Neural cell (in vitro differentiated cells): ENCODE measurements around the gene TRPM2. TPM values are rescaled to one million over a fixed set of nuclear protein-coding genes. Genes with fewer than 3 reads are reported as not detected.

Experiments used
- H2AFZ ChIP-seq: fragments of 200-600, 300-800 bp; sonication (generic), shearing (Covaris generic); 2 replicates; pipeline ENCODE4 v1.6.0; 2014; ENCODE audit warnings: low read depth, mild to moderate bottlenecking, antibody characterized with exemption, low read length, moderate library complexity
- H3F3A ChIP-seq: fragments of 200-600 bp; shearing (Covaris generic); 2 replicates; pipeline ENCODE4 v1.6.1; 2016; ENCODE audit warnings: mild to moderate bottlenecking, moderate library complexity, mixed read lengths, antibody characterized with exemption, low read length; ENCODE audit not compliant: insufficient read depth, poor library complexity, severe bottlenecking
- H3K27ac ChIP-seq: fragments of 200-600, 300-800 bp; sonication (generic), shearing (Covaris generic); 2 replicates; pipeline ENCODE4 v1.5.1; 2014; ENCODE audit warnings: mild to moderate bottlenecking, low read length, moderate library complexity
- H3K27me3 ChIP-seq: fragments of 300-800, 200-600 bp; sonication (generic), shearing (Covaris generic); 2 replicates; pipeline ENCODE4 v1.6.0; 2014; ENCODE audit warnings: mild to moderate bottlenecking, low read depth, low read length, moderate library complexity; ENCODE audit not compliant: insufficient read depth
- H3K36me3 ChIP-seq: fragments of 300-800, 200-600 bp; sonication (generic), shearing (Covaris generic); 2 replicates; pipeline ENCODE4 v1.5.1; 2014; ENCODE audit warnings: mild to moderate bottlenecking, antibody characterized with exemption, low read length, moderate library complexity; ENCODE audit not compliant: insufficient read depth
- H3K4me2 ChIP-seq: fragments of 300-800, 200-600 bp; sonication (generic), shearing (Covaris generic); 2 replicates; pipeline ENCODE4 v1.6.0; 2014; ENCODE audit warnings: mild to moderate bottlenecking, low read length
- H3K4me3 ChIP-seq: fragments of 300-800, 200-600 bp; sonication (generic), shearing (Covaris generic); 2 replicates; pipeline ENCODE4 v1.5.1; 2014; ENCODE audit warnings: mild to moderate bottlenecking, low read length, moderate library complexity
- H3K79me2 ChIP-seq: fragments of 200-600 bp; shearing (Covaris generic); replicated peaks from 2 replicates; pipeline ENCODE4 v1.6.0; 2014; ENCODE audit warnings: mild to moderate bottlenecking, low read length, moderate library complexity; ENCODE audit not compliant: insufficient read depth
- H3K9ac ChIP-seq: fragments of 300-800, 200-600 bp; sonication (generic), shearing (Covaris generic); 2 replicates; pipeline ENCODE4 v1.6.1; 2016; ENCODE audit warnings: mild to moderate bottlenecking, low read length, mixed read lengths
- H3K9me2 ChIP-seq: fragments of 200-600 bp; shearing (Covaris generic); 2 replicates; pipeline ENCODE4 v1.6.1; 2016; ENCODE audit warnings: mild to moderate bottlenecking, low read length, mixed read lengths; ENCODE audit not compliant: insufficient read depth
- H3K9me3 ChIP-seq: fragments of 200-600, 300-800 bp; sonication (generic), shearing (Covaris generic); 2 replicates; pipeline ENCODE4 v1.6.1; 2016; ENCODE audit warnings: mild to moderate bottlenecking, mixed run types, low read length, moderate library complexity, mixed read lengths
- H4K20me1 ChIP-seq: fragments of 200-600 bp; shearing (Covaris generic); 2 replicates; pipeline ENCODE4 v1.6.1; 2016; ENCODE audit warnings: mild to moderate bottlenecking, mixed run types; ENCODE audit not compliant: insufficient read depth
- CTCF ChIP-seq: fragments of 450-650 bp; IDR thresholded peaks from 2 replicates; pipeline ENCODE4 v1.5.1; 2014; ENCODE audit warnings: antibody characterized with exemption, mild to moderate bottlenecking, moderate library complexity; ENCODE audit not compliant: poor library complexity, severe bottlenecking
- EP300 ChIP-seq: fragments of 450-650 bp; conservative IDR thresholded peaks from 2 replicates; pipeline ENCODE4 v1.6.1; 2014; ENCODE audit warnings: antibody characterized with exemption, mild to moderate bottlenecking, moderate library complexity; ENCODE audit not compliant: poor library complexity, severe bottlenecking
- EZH2 ChIP-seq: fragments of 200-600, 300-800 bp; shearing (Covaris generic), sonication (generic); IDR thresholded peaks from 2 replicates; pipeline ENCODE4 v1.6.1; 2014; ENCODE audit warnings: antibody characterized with exemption, low read length, borderline replicate concordance, mild to moderate bottlenecking; ENCODE audit not compliant: insufficient read depth, poor library complexity, severe bottlenecking
- MXI1 ChIP-seq: fragments of 450-650 bp; conservative IDR thresholded peaks from 2 replicates; pipeline ENCODE4 v1.6.1; 2014; ENCODE audit warnings: antibody characterized with exemption, mild to moderate bottlenecking; ENCODE audit not compliant: poor library complexity, severe bottlenecking
- POLR2AphosphoS5 ChIP-seq: IDR thresholded peaks from 2 replicates; pipeline ENCODE4 v1.6.1; 2012
- RAD21 ChIP-seq: fragments of 450-650 bp; conservative IDR thresholded peaks from 2 replicates; pipeline ENCODE4 v1.6.1; 2014; ENCODE audit warnings: antibody characterized with exemption, mild to moderate bottlenecking, moderate library complexity
- SMC3 ChIP-seq: fragments of 450-650 bp; conservative IDR thresholded peaks from 2 replicates; pipeline ENCODE4 v1.6.1; 2014; ENCODE audit warnings: antibody characterized with exemption, mild to moderate bottlenecking, moderate library complexity; ENCODE audit not compliant: poor library complexity
- TAF1 ChIP-seq: IDR thresholded peaks from 2 replicates; pipeline ENCODE4 v1.6.1; 2012; ENCODE audit warnings: low read depth
- polyA plus RNA-seq: library from polyadenylated mRNA; depleted of rRNA; stranded (reverse); fragments of >200 nt; gene quantifications from 2 replicates; pipeline ENCODE4 v1.2.3, GENCODE V29; 2014
- TF ChIP-seq, protein P1 (sequence below): IDR thresholded peaks from 2 replicates; pipeline ENCODE4 v1.6.1; 2012; ENCODE audit warnings: borderline replicate concordance

The TRPM2 gene
- polyA plus RNA-seq, 1 donor from 2014 or later, result 0.14 TPM

GRCh38 chr21:44433791-44434567 is 80.6 kb downstream of the TRPM2 start:
- Histone ChIP-seq H3K9ac (no peak overlapping the region), H3K27ac (no peak overlapping the region), H2AFZ (no peak overlapping the region), H4K20me1 (no peaks in the 10 kb centered on the region), H3K4me2 (no peak overlapping the region), H3K79me2 (no peaks in the 10 kb centered on the region), H3F3A (no peaks in the 10 kb centered on the region), H3K27me3 (no peaks in the 10 kb centered on the region), H3K36me3 (no peaks in the 10 kb centered on the region), H3K4me3 (no peak overlapping the region), H3K9me3 (no peaks in the 10 kb centered on the region), H3K9me2 (no peaks in the 10 kb centered on the region)
- no peak for TF ChIP-seq EP300
- TF ChIP-seq EZH2, result no peak
- no peak for TF ChIP-seq POLR2AphosphoS5
- no peak for TF ChIP-seq MXI1

DNA sequence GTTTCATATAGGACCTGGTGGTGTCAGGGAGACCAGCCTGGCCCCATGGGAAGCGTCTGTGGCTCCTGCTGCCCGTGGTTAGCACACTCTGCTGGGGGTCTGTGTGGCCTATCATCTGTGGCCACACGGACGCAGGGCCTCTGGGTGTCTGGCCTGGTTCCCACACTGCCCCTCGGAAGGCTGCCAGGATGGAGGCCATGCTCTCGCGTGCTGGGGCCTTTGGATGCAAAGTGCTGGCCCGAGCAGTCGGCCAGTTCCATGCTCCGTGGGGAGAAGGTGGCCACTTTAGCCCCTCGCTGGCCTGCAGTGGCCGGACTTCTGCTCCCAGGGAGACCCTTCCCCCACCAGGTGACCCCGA is 81.1 kb downstream of the TRPM2 start:
- Histone ChIP-seq H3K27ac (no peak overlapping the region), H3K9ac (no peak overlapping the region), H3K9me3 (no peaks in the 10 kb centered on the region), H3K79me2 (no peaks in the 10 kb centered on the region), H4K20me1 (no peaks in the 10 kb centered on the region), H3K9me2 (no peaks in the 10 kb centered on the region), H3K36me3 (no peaks in the 10 kb centered on the region), H3K4me3 (no peak overlapping the region), H3F3A (no peaks in the 10 kb centered on the region), H3K27me3 (no peaks in the 10 kb centered on the region), H3K4me2 (no peak overlapping the region), H2AFZ (no peak overlapping the region)
- TF ChIP-seq MXI1 (no peak), TAF1 (no peak), CTCF (no peak), EP300 (no peak), SMC3 (no peak), EZH2 (no peak), RAD21 (no peak), POLR2AphosphoS5 (no peak)
- TF ChIP-seq, protein P1, sequence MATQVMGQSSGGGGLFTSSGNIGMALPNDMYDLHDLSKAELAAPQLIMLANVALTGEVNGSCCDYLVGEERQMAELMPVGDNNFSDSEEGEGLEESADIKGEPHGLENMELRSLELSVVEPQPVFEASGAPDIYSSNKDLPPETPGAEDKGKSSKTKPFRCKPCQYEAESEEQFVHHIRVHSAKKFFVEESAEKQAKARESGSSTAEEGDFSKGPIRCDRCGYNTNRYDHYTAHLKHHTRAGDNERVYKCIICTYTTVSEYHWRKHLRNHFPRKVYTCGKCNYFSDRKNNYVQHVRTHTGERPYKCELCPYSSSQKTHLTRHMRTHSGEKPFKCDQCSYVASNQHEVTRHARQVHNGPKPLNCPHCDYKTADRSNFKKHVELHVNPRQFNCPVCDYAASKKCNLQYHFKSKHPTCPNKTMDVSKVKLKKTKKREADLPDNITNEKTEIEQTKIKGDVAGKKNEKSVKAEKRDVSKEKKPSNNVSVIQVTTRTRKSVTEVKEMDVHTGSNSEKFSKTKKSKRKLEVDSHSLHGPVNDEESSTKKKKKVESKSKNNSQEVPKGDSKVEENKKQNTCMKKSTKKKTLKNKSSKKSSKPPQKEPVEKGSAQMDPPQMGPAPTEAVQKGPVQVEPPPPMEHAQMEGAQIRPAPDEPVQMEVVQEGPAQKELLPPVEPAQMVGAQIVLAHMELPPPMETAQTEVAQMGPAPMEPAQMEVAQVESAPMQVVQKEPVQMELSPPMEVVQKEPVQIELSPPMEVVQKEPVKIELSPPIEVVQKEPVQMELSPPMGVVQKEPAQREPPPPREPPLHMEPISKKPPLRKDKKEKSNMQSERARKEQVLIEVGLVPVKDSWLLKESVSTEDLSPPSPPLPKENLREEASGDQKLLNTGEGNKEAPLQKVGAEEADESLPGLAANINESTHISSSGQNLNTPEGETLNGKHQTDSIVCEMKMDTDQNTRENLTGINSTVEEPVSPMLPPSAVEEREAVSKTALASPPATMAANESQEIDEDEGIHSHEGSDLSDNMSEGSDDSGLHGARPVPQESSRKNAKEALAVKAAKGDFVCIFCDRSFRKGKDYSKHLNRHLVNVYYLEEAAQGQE, result no peak
